Neural cell (in vitro differentiated cells): Measurements from ENCODE around the gene C17orf50. TPM values are rescaled to one million over a fixed set of nuclear protein-coding genes. Genes with fewer than 3 reads are reported as not detected.

Experiments used
- H2AFZ ChIP-seq: fragments of 200-600, 300-800 bp; sonication (generic), shearing (Covaris generic); 2 replicates; pipeline ENCODE4 v1.6.0; 2014; ENCODE audit warnings: low read depth, mild to moderate bottlenecking, antibody characterized with exemption, low read length, moderate library complexity
- H3F3A ChIP-seq: fragments of 200-600 bp; shearing (Covaris generic); 2 replicates; pipeline ENCODE4 v1.6.1; 2016; ENCODE audit warnings: mild to moderate bottlenecking, moderate library complexity, mixed read lengths, antibody characterized with exemption, low read length; ENCODE audit not compliant: insufficient read depth, poor library complexity, severe bottlenecking
- H3K27ac ChIP-seq: fragments of 200-600, 300-800 bp; sonication (generic), shearing (Covaris generic); 2 replicates; pipeline ENCODE4 v1.5.1; 2014; ENCODE audit warnings: mild to moderate bottlenecking, low read length, moderate library complexity
- H3K27me3 ChIP-seq: fragments of 300-800, 200-600 bp; sonication (generic), shearing (Covaris generic); 2 replicates; pipeline ENCODE4 v1.6.0; 2014; ENCODE audit warnings: mild to moderate bottlenecking, low read depth, low read length, moderate library complexity; ENCODE audit not compliant: insufficient read depth
- H3K36me3 ChIP-seq: fragments of 300-800, 200-600 bp; sonication (generic), shearing (Covaris generic); 2 replicates; pipeline ENCODE4 v1.5.1; 2014; ENCODE audit warnings: mild to moderate bottlenecking, antibody characterized with exemption, low read length, moderate library complexity; ENCODE audit not compliant: insufficient read depth
- H3K4me2 ChIP-seq: fragments of 300-800, 200-600 bp; sonication (generic), shearing (Covaris generic); 2 replicates; pipeline ENCODE4 v1.6.0; 2014; ENCODE audit warnings: mild to moderate bottlenecking, low read length
- H3K4me3 ChIP-seq: fragments of 300-800, 200-600 bp; sonication (generic), shearing (Covaris generic); 2 replicates; pipeline ENCODE4 v1.5.1; 2014; ENCODE audit warnings: mild to moderate bottlenecking, low read length, moderate library complexity
- H3K79me2 ChIP-seq: fragments of 200-600 bp; shearing (Covaris generic); replicated peaks from 2 replicates; pipeline ENCODE4 v1.6.0; 2014; ENCODE audit warnings: mild to moderate bottlenecking, low read length, moderate library complexity; ENCODE audit not compliant: insufficient read depth
- H3K9ac ChIP-seq: fragments of 300-800, 200-600 bp; sonication (generic), shearing (Covaris generic); 2 replicates; pipeline ENCODE4 v1.6.1; 2016; ENCODE audit warnings: mild to moderate bottlenecking, low read length, mixed read lengths
- H3K9me2 ChIP-seq: fragments of 200-600 bp; shearing (Covaris generic); 2 replicates; pipeline ENCODE4 v1.6.1; 2016; ENCODE audit warnings: mild to moderate bottlenecking, low read length, mixed read lengths; ENCODE audit not compliant: insufficient read depth
- H3K9me3 ChIP-seq: fragments of 200-600, 300-800 bp; sonication (generic), shearing (Covaris generic); 2 replicates; pipeline ENCODE4 v1.6.1; 2016; ENCODE audit warnings: mild to moderate bottlenecking, mixed run types, low read length, moderate library complexity, mixed read lengths
- H4K20me1 ChIP-seq: fragments of 200-600 bp; shearing (Covaris generic); 2 replicates; pipeline ENCODE4 v1.6.1; 2016; ENCODE audit warnings: mild to moderate bottlenecking, mixed run types; ENCODE audit not compliant: insufficient read depth
- EP300 ChIP-seq: fragments of 450-650 bp; conservative IDR thresholded peaks from 2 replicates; pipeline ENCODE4 v1.6.1; 2014; ENCODE audit warnings: antibody characterized with exemption, mild to moderate bottlenecking, moderate library complexity; ENCODE audit not compliant: poor library complexity, severe bottlenecking
- EZH2 ChIP-seq: fragments of 200-600, 300-800 bp; shearing (Covaris generic), sonication (generic); IDR thresholded peaks from 2 replicates; pipeline ENCODE4 v1.6.1; 2014; ENCODE audit warnings: antibody characterized with exemption, low read length, borderline replicate concordance, mild to moderate bottlenecking; ENCODE audit not compliant: insufficient read depth, poor library complexity, severe bottlenecking
- MXI1 ChIP-seq: fragments of 450-650 bp; conservative IDR thresholded peaks from 2 replicates; pipeline ENCODE4 v1.6.1; 2014; ENCODE audit warnings: antibody characterized with exemption, mild to moderate bottlenecking; ENCODE audit not compliant: poor library complexity, severe bottlenecking
- POLR2AphosphoS5 ChIP-seq: IDR thresholded peaks from 2 replicates; pipeline ENCODE4 v1.6.1; 2012
- RAD21 ChIP-seq: fragments of 450-650 bp; conservative IDR thresholded peaks from 2 replicates; pipeline ENCODE4 v1.6.1; 2014; ENCODE audit warnings: antibody characterized with exemption, mild to moderate bottlenecking, moderate library complexity
- SMC3 ChIP-seq: fragments of 450-650 bp; conservative IDR thresholded peaks from 2 replicates; pipeline ENCODE4 v1.6.1; 2014; ENCODE audit warnings: antibody characterized with exemption, mild to moderate bottlenecking, moderate library complexity; ENCODE audit not compliant: poor library complexity
- TAF1 ChIP-seq: IDR thresholded peaks from 2 replicates; pipeline ENCODE4 v1.6.1; 2012; ENCODE audit warnings: low read depth
- polyA plus RNA-seq: library from polyadenylated mRNA; depleted of rRNA; stranded (reverse); fragments of >200 nt; gene quantifications from 2 replicates; pipeline ENCODE4 v1.2.3, GENCODE V29; 2014
- TF ChIP-seq, protein P1 (sequence below): fragments of 450-650 bp; IDR thresholded peaks from 2 replicates; pipeline ENCODE4 v1.5.1; 2014; ENCODE audit warnings: antibody characterized with exemption, mild to moderate bottlenecking, moderate library complexity; ENCODE audit not compliant: poor library complexity, severe bottlenecking
- TF ChIP-seq, protein P2 (sequence below): IDR thresholded peaks from 2 replicates; pipeline ENCODE4 v1.6.1; 2012; ENCODE audit warnings: borderline replicate concordance

Gene C17orf50
- polyA plus RNA-seq, 1 donor from 2014 or later = not detected

DNA sequence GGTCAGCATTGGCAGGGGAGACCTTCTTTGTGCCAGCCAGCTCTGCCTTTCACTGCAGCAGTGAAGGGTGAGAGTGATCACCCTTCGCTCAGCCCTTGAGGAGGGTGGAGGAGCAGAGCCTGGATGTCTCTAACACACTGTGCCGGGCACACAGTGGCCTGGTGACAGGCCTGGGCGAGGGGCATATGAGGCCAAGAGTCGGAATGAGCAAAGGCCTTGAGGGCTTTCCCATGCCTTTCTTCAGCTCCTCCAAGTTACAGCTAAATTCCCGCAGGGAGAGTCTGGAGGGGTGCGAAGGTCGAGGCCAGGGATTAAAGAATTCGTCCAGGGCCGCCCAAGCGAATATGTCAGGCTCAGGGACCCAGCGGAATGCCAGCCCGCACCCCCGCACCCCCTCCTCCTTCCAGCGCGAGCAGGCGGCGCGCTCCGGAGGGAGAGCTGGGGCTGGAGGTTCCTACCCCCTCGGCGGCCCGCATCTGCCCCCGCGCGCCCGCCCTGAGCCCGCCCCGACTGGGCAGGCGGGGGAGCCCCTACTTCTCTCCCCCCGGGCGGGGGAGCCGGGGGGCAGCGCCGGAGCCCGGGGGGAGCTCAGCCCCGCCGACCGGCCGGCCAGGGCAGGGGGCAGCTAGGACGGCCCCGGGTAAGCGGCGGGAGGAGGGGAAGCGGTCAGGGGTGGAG lies 29.3 kb upstream of the C17orf50 start, which contains the start of gene RASL10B:
Gene RASL10B (plus strand): TSS at position 401 of the 678 bp plus-strand sequence. CDS start 3,546 bp downstream, outside the sequence.
- no peaks in the 10 kb centered on the region for H3K27me3 ChIP-seq
- no peaks in the 10 kb centered on the region for H3K36me3 ChIP-seq
- H3K4me3 ChIP-seq = peak within 1 kb of the TSS; percentile 82
- H3K9me2 ChIP-seq = no peaks in the 10 kb centered on the region
- H2AFZ ChIP-seq = peak within 1 kb of the TSS; percentile 27
- no peaks in the 10 kb centered on the region for H3K79me2 ChIP-seq
- peak within 1 kb of the TSS; percentile 62 for H3K9ac ChIP-seq
- no peaks in the 10 kb centered on the region for H3F3A ChIP-seq
- H3K4me2 ChIP-seq = peak within 1 kb of the TSS; percentile 62
- H3K9me3 ChIP-seq = no peaks in the 10 kb centered on the region
- no peaks in the 10 kb centered on the region for H4K20me1 ChIP-seq
- TF ChIP-seq EZH2 (no peak), MXI1 (peak; percentile 30), SMC3 (no peak), POLR2AphosphoS5 (peak; percentile 64)
- H3K27ac ChIP-seq = no peak within 1 kb of the TSS

DNA sequence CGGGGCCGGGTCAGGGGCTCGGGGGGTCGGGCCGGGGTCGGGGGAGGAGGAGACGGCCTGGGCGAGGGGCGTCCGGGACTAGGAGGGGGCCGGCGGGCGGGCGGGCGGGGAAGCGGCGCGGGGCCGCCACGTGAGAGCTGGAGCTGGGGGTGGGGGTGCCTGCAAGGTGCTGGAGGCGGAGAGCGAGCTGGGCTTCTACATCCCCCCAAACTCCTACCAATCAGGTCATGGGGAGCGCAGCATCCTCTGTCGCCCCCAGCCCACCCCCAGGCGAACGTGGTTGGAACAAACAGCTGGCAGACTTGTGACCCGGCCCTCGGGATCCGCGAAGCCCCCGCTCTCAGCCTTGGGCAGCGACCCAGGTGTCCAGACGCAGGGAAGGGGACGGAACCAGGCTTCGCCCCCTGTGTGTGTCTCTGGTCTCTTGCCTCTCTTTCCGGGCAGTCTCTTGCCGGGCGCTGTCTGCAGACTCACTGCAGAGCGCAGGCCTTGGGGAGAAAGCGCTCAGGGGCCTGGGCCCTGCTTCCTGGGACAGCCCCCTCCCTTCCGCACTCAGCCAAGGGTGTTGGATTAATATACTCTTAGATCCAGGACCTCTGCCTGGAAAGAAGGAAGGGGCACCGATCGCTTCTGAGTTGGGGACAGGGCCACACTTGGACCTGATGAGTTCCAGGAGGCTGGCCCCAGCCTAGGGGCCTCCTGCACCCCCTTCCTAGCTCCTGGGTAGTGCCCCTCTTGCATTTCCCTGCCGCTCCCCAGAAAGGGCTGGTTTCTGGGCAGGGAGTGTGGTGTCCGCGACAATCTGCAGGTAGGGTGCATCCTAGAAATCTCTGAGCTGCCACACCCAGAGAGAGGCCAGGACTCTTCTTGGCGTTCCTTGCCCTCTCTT lies 28.5 kb upstream of the C17orf50 start:
- H3K9me2 ChIP-seq = no peaks in the 10 kb centered on the region
- peak overlapping the region; percentile 62 for H3K9ac ChIP-seq
- no peaks in the 10 kb centered on the region for H4K20me1 ChIP-seq
- peak overlapping the region; percentile 27 for H2AFZ ChIP-seq
- no peak overlapping the region for H3K27ac ChIP-seq
- no peaks in the 10 kb centered on the region for H3K36me3 ChIP-seq
- no peaks in the 10 kb centered on the region for H3K79me2 ChIP-seq
- TF ChIP-seq RAD21 (no peak), MXI1 (peak; percentile 49)
- no peaks in the 10 kb centered on the region for H3K9me3 ChIP-seq
- H3F3A ChIP-seq = no peaks in the 10 kb centered on the region
- H3K27me3 ChIP-seq = no peaks in the 10 kb centered on the region
- H3K4me2 ChIP-seq = peak overlapping the region; percentile 62
- H3K4me3 ChIP-seq = peak overlapping the region; percentile 82

DNA sequence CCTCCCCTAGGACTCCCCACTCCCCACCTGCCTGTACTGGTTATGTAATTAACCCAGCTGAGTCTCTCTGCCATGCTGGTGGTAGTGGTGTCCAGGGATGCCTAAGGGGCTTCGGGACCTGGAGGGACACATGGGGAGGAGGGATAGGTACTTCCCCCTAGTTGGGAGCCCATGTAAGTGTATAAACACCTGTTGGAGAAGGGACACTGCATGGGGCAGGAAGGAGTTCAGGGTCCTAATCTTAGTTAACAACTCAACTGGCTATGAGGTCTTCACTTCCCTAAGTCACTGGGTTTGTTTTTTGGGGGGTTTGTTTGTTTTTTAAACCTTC lies 27.9 kb upstream of the C17orf50 start:
- H3K27me3 ChIP-seq = no peaks in the 10 kb centered on the region

More for the DNA sequence above, 27.9 kb upstream of the C17orf50 start:
- peak overlapping the region; percentile 62 for H3K4me2 ChIP-seq
- H2AFZ ChIP-seq = no peak overlapping the region
- TF ChIP-seq MXI1 (no peak), RAD21 (no peak), SMC3 (no peak), EP300 (no peak), EZH2 (no peak), TAF1 (no peak)
- TF ChIP-seq, protein P1, sequence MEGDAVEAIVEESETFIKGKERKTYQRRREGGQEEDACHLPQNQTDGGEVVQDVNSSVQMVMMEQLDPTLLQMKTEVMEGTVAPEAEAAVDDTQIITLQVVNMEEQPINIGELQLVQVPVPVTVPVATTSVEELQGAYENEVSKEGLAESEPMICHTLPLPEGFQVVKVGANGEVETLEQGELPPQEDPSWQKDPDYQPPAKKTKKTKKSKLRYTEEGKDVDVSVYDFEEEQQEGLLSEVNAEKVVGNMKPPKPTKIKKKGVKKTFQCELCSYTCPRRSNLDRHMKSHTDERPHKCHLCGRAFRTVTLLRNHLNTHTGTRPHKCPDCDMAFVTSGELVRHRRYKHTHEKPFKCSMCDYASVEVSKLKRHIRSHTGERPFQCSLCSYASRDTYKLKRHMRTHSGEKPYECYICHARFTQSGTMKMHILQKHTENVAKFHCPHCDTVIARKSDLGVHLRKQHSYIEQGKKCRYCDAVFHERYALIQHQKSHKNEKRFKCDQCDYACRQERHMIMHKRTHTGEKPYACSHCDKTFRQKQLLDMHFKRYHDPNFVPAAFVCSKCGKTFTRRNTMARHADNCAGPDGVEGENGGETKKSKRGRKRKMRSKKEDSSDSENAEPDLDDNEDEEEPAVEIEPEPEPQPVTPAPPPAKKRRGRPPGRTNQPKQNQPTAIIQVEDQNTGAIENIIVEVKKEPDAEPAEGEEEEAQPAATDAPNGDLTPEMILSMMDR = no peak
- TF ChIP-seq, protein P2, sequence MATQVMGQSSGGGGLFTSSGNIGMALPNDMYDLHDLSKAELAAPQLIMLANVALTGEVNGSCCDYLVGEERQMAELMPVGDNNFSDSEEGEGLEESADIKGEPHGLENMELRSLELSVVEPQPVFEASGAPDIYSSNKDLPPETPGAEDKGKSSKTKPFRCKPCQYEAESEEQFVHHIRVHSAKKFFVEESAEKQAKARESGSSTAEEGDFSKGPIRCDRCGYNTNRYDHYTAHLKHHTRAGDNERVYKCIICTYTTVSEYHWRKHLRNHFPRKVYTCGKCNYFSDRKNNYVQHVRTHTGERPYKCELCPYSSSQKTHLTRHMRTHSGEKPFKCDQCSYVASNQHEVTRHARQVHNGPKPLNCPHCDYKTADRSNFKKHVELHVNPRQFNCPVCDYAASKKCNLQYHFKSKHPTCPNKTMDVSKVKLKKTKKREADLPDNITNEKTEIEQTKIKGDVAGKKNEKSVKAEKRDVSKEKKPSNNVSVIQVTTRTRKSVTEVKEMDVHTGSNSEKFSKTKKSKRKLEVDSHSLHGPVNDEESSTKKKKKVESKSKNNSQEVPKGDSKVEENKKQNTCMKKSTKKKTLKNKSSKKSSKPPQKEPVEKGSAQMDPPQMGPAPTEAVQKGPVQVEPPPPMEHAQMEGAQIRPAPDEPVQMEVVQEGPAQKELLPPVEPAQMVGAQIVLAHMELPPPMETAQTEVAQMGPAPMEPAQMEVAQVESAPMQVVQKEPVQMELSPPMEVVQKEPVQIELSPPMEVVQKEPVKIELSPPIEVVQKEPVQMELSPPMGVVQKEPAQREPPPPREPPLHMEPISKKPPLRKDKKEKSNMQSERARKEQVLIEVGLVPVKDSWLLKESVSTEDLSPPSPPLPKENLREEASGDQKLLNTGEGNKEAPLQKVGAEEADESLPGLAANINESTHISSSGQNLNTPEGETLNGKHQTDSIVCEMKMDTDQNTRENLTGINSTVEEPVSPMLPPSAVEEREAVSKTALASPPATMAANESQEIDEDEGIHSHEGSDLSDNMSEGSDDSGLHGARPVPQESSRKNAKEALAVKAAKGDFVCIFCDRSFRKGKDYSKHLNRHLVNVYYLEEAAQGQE = no peak
- peak overlapping the region; percentile 60 for H3K9ac ChIP-seq
- H3K79me2 ChIP-seq = no peaks in the 10 kb centered on the region
- no peaks in the 10 kb centered on the region for H3K9me3 ChIP-seq
- H3K4me3 ChIP-seq = peak overlapping the region; percentile 82
- H3K36me3 ChIP-seq = no peaks in the 10 kb centered on the region
- H3K9me2 ChIP-seq = no peaks in the 10 kb centered on the region
- no peaks in the 10 kb centered on the region for H4K20me1 ChIP-seq
- no peak overlapping the region for H3K27ac ChIP-seq
- H3F3A ChIP-seq = no peaks in the 10 kb centered on the region
